Measurements from ENCODE around the gene MBTPS2.

GRCh38 chrX:21821875-21822274 lies 17.5 kb upstream of the MBTPS2 start:
- TF ChIP-seq CTCF (IDR thresholded peaks at IDR 0.05; ENCODE audit: low read depth, low read length, poor library complexity, severe bottlenecking), result no peak
- no peak for TF ChIP-seq EZH2phosphoT487 (IDR thresholded peaks at IDR 0.05; ENCODE audit: borderline replicate concordance, low read length)

Measured in DOHH2 (cell line).